ENCODE results near the gene ORM2.

DNA sequence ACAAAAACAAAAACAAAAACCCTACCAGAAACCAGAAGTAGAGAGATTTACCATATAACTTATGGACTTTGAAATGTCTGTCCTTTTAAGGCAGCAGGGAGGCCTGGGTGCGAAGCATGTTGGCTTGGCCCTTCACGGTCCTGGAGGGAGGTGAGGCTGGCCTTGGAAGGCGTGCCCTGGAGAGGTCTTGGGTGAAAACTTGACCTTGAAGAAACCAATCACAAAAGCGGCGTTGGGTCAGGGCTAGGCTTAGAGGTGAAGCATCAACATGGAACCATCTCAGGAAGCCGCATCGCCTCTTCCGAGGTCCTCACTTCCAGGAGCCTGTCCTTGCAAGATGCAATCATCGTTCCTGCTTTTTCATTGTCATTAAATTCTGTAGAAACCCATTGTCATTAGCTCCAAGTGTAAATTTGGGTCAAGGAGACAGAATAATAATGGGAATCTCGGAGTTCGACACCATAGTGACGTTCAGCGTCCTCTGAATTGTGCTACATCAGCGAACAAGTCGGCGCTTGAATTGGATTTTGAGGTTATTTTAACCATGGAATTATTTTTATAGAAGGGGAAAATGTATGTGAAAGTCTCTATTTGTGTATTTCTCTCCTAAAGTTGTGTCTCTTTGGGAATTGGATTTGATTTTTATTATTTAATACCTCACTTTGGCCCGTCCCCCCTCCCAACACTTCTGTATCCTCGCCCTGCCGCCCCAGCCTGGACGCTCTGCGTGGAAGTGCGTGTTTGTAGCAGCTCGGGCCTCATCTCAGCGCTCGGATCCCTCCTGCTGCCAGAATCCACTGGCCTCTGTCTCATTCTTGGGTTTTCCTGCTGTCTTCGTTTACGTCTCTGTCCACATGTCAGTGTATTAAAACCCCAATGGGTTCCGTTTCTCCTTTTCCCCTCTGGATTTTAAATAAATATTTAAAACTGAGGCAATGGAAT, 17.8 kb upstream of the ORM2 start:
- TF ChIP-seq, protein P1, sequence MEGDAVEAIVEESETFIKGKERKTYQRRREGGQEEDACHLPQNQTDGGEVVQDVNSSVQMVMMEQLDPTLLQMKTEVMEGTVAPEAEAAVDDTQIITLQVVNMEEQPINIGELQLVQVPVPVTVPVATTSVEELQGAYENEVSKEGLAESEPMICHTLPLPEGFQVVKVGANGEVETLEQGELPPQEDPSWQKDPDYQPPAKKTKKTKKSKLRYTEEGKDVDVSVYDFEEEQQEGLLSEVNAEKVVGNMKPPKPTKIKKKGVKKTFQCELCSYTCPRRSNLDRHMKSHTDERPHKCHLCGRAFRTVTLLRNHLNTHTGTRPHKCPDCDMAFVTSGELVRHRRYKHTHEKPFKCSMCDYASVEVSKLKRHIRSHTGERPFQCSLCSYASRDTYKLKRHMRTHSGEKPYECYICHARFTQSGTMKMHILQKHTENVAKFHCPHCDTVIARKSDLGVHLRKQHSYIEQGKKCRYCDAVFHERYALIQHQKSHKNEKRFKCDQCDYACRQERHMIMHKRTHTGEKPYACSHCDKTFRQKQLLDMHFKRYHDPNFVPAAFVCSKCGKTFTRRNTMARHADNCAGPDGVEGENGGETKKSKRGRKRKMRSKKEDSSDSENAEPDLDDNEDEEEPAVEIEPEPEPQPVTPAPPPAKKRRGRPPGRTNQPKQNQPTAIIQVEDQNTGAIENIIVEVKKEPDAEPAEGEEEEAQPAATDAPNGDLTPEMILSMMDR (conservative IDR thresholded peaks at IDR 0.05 in 1 of 2, IDR thresholded peaks at IDR 0.05 in 1 of 2; ENCODE audit: extremely low read depth in 1 of 2, insufficient read depth in 1 of 2, low read depth in 1 of 2, low read length in 2 of 2), result no peak
- TF ChIP-seq EZH2 (IDR thresholded peaks at IDR 0.05; ENCODE audit: borderline replicate concordance, low read length), result no peak

All from mammary epithelial cell (primary cell).